Mammary epithelial cell (primary cell): Measurements from ENCODE around the gene MAPK8.

Source experiments
- CTCF ChIP-seq, 2 donors: IDR thresholded peaks in 1 of 2; conservative IDR thresholded peaks in 1 of 2; 2 replicates each; pipeline ENCODE4 v1.5.1; 2011 to 2012; ENCODE audit warnings: inconsistent platforms in 2 of 2, low read length in 2 of 2, mild to moderate bottlenecking in 2 of 2, control low read depth in 1 of 2, low read depth in 1 of 2; ENCODE audit not compliant: insufficient read depth in 1 of 2; ENCODE audit errors: extremely low read depth in 1 of 2
- EZH2 ChIP-seq: IDR thresholded peaks from 2 replicates; pipeline ENCODE4 v1.6.1; 2012; ENCODE audit warnings: low read length, inconsistent platforms, borderline replicate concordance

GRCh38 chr10:48330269-48330668, 23.8 kb downstream of the MAPK8 start:
- no peak for TF ChIP-seq CTCF (conservative IDR thresholded peaks at IDR 0.05 in 1 of 2, IDR thresholded peaks at IDR 0.05 in 1 of 2; ENCODE audit: extremely low read depth in 1 of 2, insufficient read depth in 1 of 2, low read depth in 1 of 2, low read length in 2 of 2)
- TF ChIP-seq EZH2: no peak
